ENCODE measurements around the gene IFNGR1.

DNA sequence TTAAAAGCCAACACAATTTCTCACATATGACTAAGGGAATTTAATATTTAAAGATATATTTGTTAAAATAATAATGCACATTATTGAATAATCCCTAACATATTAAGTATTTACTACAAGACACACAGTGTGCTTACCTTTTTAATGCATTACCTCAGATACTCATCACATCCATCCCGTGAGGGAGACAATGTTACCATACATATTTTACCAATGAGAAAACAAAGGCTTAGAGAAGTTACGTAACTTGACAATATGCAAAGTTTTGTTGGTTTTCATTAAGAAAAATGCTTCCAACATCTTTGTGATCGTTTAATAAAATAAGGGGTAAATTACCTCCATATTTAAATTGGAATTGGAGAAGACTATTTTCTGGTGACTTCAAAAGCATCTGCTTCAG lies 4.3 kb downstream of the IFNGR1 start:
- TF ChIP-seq, protein P1, sequence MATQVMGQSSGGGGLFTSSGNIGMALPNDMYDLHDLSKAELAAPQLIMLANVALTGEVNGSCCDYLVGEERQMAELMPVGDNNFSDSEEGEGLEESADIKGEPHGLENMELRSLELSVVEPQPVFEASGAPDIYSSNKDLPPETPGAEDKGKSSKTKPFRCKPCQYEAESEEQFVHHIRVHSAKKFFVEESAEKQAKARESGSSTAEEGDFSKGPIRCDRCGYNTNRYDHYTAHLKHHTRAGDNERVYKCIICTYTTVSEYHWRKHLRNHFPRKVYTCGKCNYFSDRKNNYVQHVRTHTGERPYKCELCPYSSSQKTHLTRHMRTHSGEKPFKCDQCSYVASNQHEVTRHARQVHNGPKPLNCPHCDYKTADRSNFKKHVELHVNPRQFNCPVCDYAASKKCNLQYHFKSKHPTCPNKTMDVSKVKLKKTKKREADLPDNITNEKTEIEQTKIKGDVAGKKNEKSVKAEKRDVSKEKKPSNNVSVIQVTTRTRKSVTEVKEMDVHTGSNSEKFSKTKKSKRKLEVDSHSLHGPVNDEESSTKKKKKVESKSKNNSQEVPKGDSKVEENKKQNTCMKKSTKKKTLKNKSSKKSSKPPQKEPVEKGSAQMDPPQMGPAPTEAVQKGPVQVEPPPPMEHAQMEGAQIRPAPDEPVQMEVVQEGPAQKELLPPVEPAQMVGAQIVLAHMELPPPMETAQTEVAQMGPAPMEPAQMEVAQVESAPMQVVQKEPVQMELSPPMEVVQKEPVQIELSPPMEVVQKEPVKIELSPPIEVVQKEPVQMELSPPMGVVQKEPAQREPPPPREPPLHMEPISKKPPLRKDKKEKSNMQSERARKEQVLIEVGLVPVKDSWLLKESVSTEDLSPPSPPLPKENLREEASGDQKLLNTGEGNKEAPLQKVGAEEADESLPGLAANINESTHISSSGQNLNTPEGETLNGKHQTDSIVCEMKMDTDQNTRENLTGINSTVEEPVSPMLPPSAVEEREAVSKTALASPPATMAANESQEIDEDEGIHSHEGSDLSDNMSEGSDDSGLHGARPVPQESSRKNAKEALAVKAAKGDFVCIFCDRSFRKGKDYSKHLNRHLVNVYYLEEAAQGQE (IDR thresholded peaks at IDR 0.05): no peak
- TF ChIP-seq NR3C1 (IDR thresholded peaks at IDR 0.05) (no peak), POLR2A (IDR thresholded peaks at IDR 0.05; ENCODE audit: low read length) (no peak), JUNB (IDR thresholded peaks at IDR 0.05) (no peak), CBX2 (IDR thresholded peaks at IDR 0.05; ENCODE audit: borderline replicate concordance, low read depth) (no peak), EP300 (IDR thresholded peaks at IDR 0.05) (no peak), PHF8 (IDR thresholded peaks at IDR 0.05; ENCODE audit: borderline replicate concordance, low read depth) (no peak)
- TF ChIP-seq, protein P2, sequence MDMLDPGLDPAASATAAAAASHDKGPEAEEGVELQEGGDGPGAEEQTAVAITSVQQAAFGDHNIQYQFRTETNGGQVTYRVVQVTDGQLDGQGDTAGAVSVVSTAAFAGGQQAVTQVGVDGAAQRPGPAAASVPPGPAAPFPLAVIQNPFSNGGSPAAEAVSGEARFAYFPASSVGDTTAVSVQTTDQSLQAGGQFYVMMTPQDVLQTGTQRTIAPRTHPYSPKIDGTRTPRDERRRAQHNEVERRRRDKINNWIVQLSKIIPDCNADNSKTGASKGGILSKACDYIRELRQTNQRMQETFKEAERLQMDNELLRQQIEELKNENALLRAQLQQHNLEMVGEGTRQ (IDR thresholded peaks at IDR 0.05): no peak
- TF ChIP-seq, protein P3, sequence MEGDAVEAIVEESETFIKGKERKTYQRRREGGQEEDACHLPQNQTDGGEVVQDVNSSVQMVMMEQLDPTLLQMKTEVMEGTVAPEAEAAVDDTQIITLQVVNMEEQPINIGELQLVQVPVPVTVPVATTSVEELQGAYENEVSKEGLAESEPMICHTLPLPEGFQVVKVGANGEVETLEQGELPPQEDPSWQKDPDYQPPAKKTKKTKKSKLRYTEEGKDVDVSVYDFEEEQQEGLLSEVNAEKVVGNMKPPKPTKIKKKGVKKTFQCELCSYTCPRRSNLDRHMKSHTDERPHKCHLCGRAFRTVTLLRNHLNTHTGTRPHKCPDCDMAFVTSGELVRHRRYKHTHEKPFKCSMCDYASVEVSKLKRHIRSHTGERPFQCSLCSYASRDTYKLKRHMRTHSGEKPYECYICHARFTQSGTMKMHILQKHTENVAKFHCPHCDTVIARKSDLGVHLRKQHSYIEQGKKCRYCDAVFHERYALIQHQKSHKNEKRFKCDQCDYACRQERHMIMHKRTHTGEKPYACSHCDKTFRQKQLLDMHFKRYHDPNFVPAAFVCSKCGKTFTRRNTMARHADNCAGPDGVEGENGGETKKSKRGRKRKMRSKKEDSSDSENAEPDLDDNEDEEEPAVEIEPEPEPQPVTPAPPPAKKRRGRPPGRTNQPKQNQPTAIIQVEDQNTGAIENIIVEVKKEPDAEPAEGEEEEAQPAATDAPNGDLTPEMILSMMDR (IDR thresholded peaks at IDR 0.05): no peak
